Neural cell (in vitro differentiated cells): ENCODE measurements around the gene HERPUD1. TPM values are rescaled to one million over a fixed set of nuclear protein-coding genes. Genes with fewer than 3 reads are reported as not detected.
A peak's percentile ranks its signal among the peaks of the same experiment; 100 is the strongest.

ENCODE experiments used
- H2AFZ ChIP-seq: fragments of 200-600, 300-800 bp; sonication (generic), shearing (Covaris generic); 2 replicates; pipeline ENCODE4 v1.6.0; 2014; ENCODE audit warnings: low read depth, mild to moderate bottlenecking, antibody characterized with exemption, low read length, moderate library complexity
- H3F3A ChIP-seq: fragments of 200-600 bp; shearing (Covaris generic); 2 replicates; pipeline ENCODE4 v1.6.1; 2016; ENCODE audit warnings: mild to moderate bottlenecking, moderate library complexity, mixed read lengths, antibody characterized with exemption, low read length; ENCODE audit not compliant: insufficient read depth, poor library complexity, severe bottlenecking
- H3K27ac ChIP-seq: fragments of 200-600, 300-800 bp; sonication (generic), shearing (Covaris generic); 2 replicates; pipeline ENCODE4 v1.5.1; 2014; ENCODE audit warnings: mild to moderate bottlenecking, low read length, moderate library complexity
- H3K27me3 ChIP-seq: fragments of 300-800, 200-600 bp; sonication (generic), shearing (Covaris generic); 2 replicates; pipeline ENCODE4 v1.6.0; 2014; ENCODE audit warnings: mild to moderate bottlenecking, low read depth, low read length, moderate library complexity; ENCODE audit not compliant: insufficient read depth
- H3K36me3 ChIP-seq: fragments of 300-800, 200-600 bp; sonication (generic), shearing (Covaris generic); 2 replicates; pipeline ENCODE4 v1.5.1; 2014; ENCODE audit warnings: mild to moderate bottlenecking, antibody characterized with exemption, low read length, moderate library complexity; ENCODE audit not compliant: insufficient read depth
- H3K4me2 ChIP-seq: fragments of 300-800, 200-600 bp; sonication (generic), shearing (Covaris generic); 2 replicates; pipeline ENCODE4 v1.6.0; 2014; ENCODE audit warnings: mild to moderate bottlenecking, low read length
- H3K4me3 ChIP-seq: fragments of 300-800, 200-600 bp; sonication (generic), shearing (Covaris generic); 2 replicates; pipeline ENCODE4 v1.5.1; 2014; ENCODE audit warnings: mild to moderate bottlenecking, low read length, moderate library complexity
- H3K79me2 ChIP-seq: fragments of 200-600 bp; shearing (Covaris generic); replicated peaks from 2 replicates; pipeline ENCODE4 v1.6.0; 2014; ENCODE audit warnings: mild to moderate bottlenecking, low read length, moderate library complexity; ENCODE audit not compliant: insufficient read depth
- H3K9ac ChIP-seq: fragments of 300-800, 200-600 bp; sonication (generic), shearing (Covaris generic); 2 replicates; pipeline ENCODE4 v1.6.1; 2016; ENCODE audit warnings: mild to moderate bottlenecking, low read length, mixed read lengths
- H3K9me2 ChIP-seq: fragments of 200-600 bp; shearing (Covaris generic); 2 replicates; pipeline ENCODE4 v1.6.1; 2016; ENCODE audit warnings: mild to moderate bottlenecking, low read length, mixed read lengths; ENCODE audit not compliant: insufficient read depth
- H3K9me3 ChIP-seq: fragments of 200-600, 300-800 bp; sonication (generic), shearing (Covaris generic); 2 replicates; pipeline ENCODE4 v1.6.1; 2016; ENCODE audit warnings: mild to moderate bottlenecking, mixed run types, low read length, moderate library complexity, mixed read lengths
- H4K20me1 ChIP-seq: fragments of 200-600 bp; shearing (Covaris generic); 2 replicates; pipeline ENCODE4 v1.6.1; 2016; ENCODE audit warnings: mild to moderate bottlenecking, mixed run types; ENCODE audit not compliant: insufficient read depth
- CTCF ChIP-seq: fragments of 450-650 bp; IDR thresholded peaks from 2 replicates; pipeline ENCODE4 v1.5.1; 2014; ENCODE audit warnings: antibody characterized with exemption, mild to moderate bottlenecking, moderate library complexity; ENCODE audit not compliant: poor library complexity, severe bottlenecking
- EP300 ChIP-seq: fragments of 450-650 bp; conservative IDR thresholded peaks from 2 replicates; pipeline ENCODE4 v1.6.1; 2014; ENCODE audit warnings: antibody characterized with exemption, mild to moderate bottlenecking, moderate library complexity; ENCODE audit not compliant: poor library complexity, severe bottlenecking
- EZH2 ChIP-seq: fragments of 200-600, 300-800 bp; shearing (Covaris generic), sonication (generic); IDR thresholded peaks from 2 replicates; pipeline ENCODE4 v1.6.1; 2014; ENCODE audit warnings: antibody characterized with exemption, low read length, borderline replicate concordance, mild to moderate bottlenecking; ENCODE audit not compliant: insufficient read depth, poor library complexity, severe bottlenecking
- MXI1 ChIP-seq: fragments of 450-650 bp; conservative IDR thresholded peaks from 2 replicates; pipeline ENCODE4 v1.6.1; 2014; ENCODE audit warnings: antibody characterized with exemption, mild to moderate bottlenecking; ENCODE audit not compliant: poor library complexity, severe bottlenecking
- POLR2AphosphoS5 ChIP-seq: IDR thresholded peaks from 2 replicates; pipeline ENCODE4 v1.6.1; 2012
- RAD21 ChIP-seq: fragments of 450-650 bp; conservative IDR thresholded peaks from 2 replicates; pipeline ENCODE4 v1.6.1; 2014; ENCODE audit warnings: antibody characterized with exemption, mild to moderate bottlenecking, moderate library complexity
- REST ChIP-seq: IDR thresholded peaks from 2 replicates; pipeline ENCODE4 v1.6.1; 2012; ENCODE audit warnings: borderline replicate concordance
- SMC3 ChIP-seq: fragments of 450-650 bp; conservative IDR thresholded peaks from 2 replicates; pipeline ENCODE4 v1.6.1; 2014; ENCODE audit warnings: antibody characterized with exemption, mild to moderate bottlenecking, moderate library complexity; ENCODE audit not compliant: poor library complexity
- TAF1 ChIP-seq: IDR thresholded peaks from 2 replicates; pipeline ENCODE4 v1.6.1; 2012; ENCODE audit warnings: low read depth
- polyA plus RNA-seq: library from polyadenylated mRNA; depleted of rRNA; stranded (reverse); fragments of >200 nt; gene quantifications from 2 replicates; pipeline ENCODE4 v1.2.3, GENCODE V29; 2014

The HERPUD1 gene
- polyA plus RNA-seq, 1 donor from 2014 or later, result 76.0 TPM

GRCh38 chr16:56930486-56931270, 1.3 kb upstream of the HERPUD1 start:
- H3K79me2 ChIP-seq, result peaks cover 24% of the 10 kb centered on the region
- H3K9me2 ChIP-seq, result no peaks in the 10 kb centered on the region
- H3K4me3 ChIP-seq, result peak overlapping the region; percentile 89
- H3K9ac ChIP-seq, result peak overlapping the region; percentile 75
- H3K36me3 ChIP-seq, result no peaks in the 10 kb centered on the region
- no peaks in the 10 kb centered on the region for H3K9me3 ChIP-seq
- H4K20me1 ChIP-seq, result no peaks in the 10 kb centered on the region
- no peak overlapping the region for H2AFZ ChIP-seq
- no peaks in the 10 kb centered on the region for H3K27me3 ChIP-seq
- peak overlapping the region; percentile 85 for H3K27ac ChIP-seq
- TF ChIP-seq POLR2AphosphoS5, result peak; percentile 29
- peak; percentile 32 for TF ChIP-seq EP300
- no peak for TF ChIP-seq CTCF
- TF ChIP-seq TAF1, result no peak
- no peak for TF ChIP-seq EZH2
- TF ChIP-seq MXI1, result no peak
- no peak for TF ChIP-seq SMC3
- TF ChIP-seq REST, result no peak
- no peak for TF ChIP-seq RAD21
- no peaks in the 10 kb centered on the region for H3F3A ChIP-seq
- no peak overlapping the region for H3K4me2 ChIP-seq

GRCh38 chr16:56931271-56931891, 561 bp upstream of the HERPUD1 start:
- H3K4me3 ChIP-seq, result peak overlapping the region; percentile 89
- peak overlapping the region; percentile 6 for H3K4me2 ChIP-seq
- no peaks in the 10 kb centered on the region for H3K9me3 ChIP-seq
- TF ChIP-seq REST, result no peak
- TF ChIP-seq TAF1, result no peak
- no peak for TF ChIP-seq EP300
- TF ChIP-seq POLR2AphosphoS5, result no peak
- no peak for TF ChIP-seq RAD21
- no peak for TF ChIP-seq CTCF
- no peak for TF ChIP-seq MXI1
- TF ChIP-seq SMC3, result no peak
- TF ChIP-seq EZH2, result no peak
- H3K9me2 ChIP-seq, result no peaks in the 10 kb centered on the region
- no peaks in the 10 kb centered on the region for H4K20me1 ChIP-seq
- no peaks in the 10 kb centered on the region for H3F3A ChIP-seq
- H3K27ac ChIP-seq, result peak overlapping the region; percentile 85
- no peaks in the 10 kb centered on the region for H3K36me3 ChIP-seq
- peak overlapping the region; percentile 65 for H2AFZ ChIP-seq
- H3K27me3 ChIP-seq, result no peaks in the 10 kb centered on the region
- peaks cover 24% of the 10 kb centered on the region for H3K79me2 ChIP-seq
- H3K9ac ChIP-seq, result peak overlapping the region; percentile 75
